ENCODE data around the gene NUPR1. TPM values are rescaled to one million over a fixed set of nuclear protein-coding genes. Genes with fewer than 3 reads are reported as not detected.

Gene NUPR1
- total RNA-seq, 1 experiment from 2014 or later, result 0.19 TPM

DNA sequence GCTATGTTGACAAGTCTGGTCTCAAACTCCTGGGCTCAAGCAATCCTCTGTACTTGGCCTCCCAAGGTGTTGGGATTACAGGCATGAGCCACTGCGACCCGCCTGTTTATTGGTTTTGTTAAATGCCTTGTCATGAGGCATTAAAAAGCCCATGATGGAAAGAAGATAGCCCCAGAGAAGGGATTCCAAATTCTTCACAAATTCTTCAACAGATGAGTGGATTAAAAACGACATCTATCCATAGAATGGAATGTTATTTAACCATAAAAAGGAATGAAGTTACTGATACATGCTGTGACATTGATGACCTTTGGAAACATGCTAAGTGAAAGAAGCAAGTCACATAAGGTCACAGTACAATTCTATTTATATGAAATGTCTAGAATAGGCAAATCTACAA is 19.7 kb upstream of the NUPR1 start:
- ChIA-PET CTCF (no interaction called here), POLR2A (ENCODE audit: low non-redundant PET) (no interaction called here)
- intact Hi-C loops (cut with micrococcal nuclease; ENCODE audit: unreplicated experiment), result no loop called here
- H3K9me3 ChIP-seq (ENCODE audit: low read depth, low read length, poor library complexity, severe bottlenecking), result no peaks in the 10 kb centered on the region
- H3K4me3 ChIP-seq (ENCODE audit: low read depth, low read length, poor library complexity, severe bottlenecking), result no peak overlapping the region
- peaks cover 3% of the 10 kb centered on the region for H3K36me3 ChIP-seq (ENCODE audit: insufficient read depth, low read length, poor library complexity, severe bottlenecking)
- no peak for TF ChIP-seq EZH2 (IDR thresholded peaks at IDR 0.05; ENCODE audit: borderline replicate concordance, low read depth, low read length, poor library complexity, severe bottlenecking)
- TF ChIP-seq, protein P1, sequence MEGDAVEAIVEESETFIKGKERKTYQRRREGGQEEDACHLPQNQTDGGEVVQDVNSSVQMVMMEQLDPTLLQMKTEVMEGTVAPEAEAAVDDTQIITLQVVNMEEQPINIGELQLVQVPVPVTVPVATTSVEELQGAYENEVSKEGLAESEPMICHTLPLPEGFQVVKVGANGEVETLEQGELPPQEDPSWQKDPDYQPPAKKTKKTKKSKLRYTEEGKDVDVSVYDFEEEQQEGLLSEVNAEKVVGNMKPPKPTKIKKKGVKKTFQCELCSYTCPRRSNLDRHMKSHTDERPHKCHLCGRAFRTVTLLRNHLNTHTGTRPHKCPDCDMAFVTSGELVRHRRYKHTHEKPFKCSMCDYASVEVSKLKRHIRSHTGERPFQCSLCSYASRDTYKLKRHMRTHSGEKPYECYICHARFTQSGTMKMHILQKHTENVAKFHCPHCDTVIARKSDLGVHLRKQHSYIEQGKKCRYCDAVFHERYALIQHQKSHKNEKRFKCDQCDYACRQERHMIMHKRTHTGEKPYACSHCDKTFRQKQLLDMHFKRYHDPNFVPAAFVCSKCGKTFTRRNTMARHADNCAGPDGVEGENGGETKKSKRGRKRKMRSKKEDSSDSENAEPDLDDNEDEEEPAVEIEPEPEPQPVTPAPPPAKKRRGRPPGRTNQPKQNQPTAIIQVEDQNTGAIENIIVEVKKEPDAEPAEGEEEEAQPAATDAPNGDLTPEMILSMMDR (conservative IDR thresholded peaks at IDR 0.05; ENCODE audit: low read depth, low read length), result no peak
- H3K27me3 ChIP-seq (replicated peaks; ENCODE audit: insufficient read depth, low read depth, low read length, poor library complexity), result no peaks in the 10 kb centered on the region
- no peaks in the 10 kb centered on the region for H3K4me1 ChIP-seq (ENCODE audit: insufficient read depth, low read length, poor library complexity, severe bottlenecking)
- no peak overlapping the region for H3K27ac ChIP-seq (ENCODE audit: low read depth, low read length, poor library complexity, severe bottlenecking)
- no TSS peak for BruUV-seq (replicated peaks)
- no peak for DNase-seq (ENCODE audit: low spot score)

GRCh38 chr16:28556914-28557320 is 18.1 kb upstream of the NUPR1 start:
- POLR2A ChIA-PET (ENCODE audit: low non-redundant PET), result no interaction called here
- no peaks in the 10 kb centered on the region for H3K9me3 ChIP-seq (ENCODE audit: low read depth, low read length, poor library complexity, severe bottlenecking)
- intact Hi-C loops (cut with micrococcal nuclease; ENCODE audit: unreplicated experiment), result no loop called here
- BruUV-seq (replicated peaks), result no TSS peak
- CTCF ChIA-PET, result no interaction called here
- DNase-seq (ENCODE audit: low spot score), result no peak
- TF ChIP-seq, protein P1 (conservative IDR thresholded peaks at IDR 0.05; ENCODE audit: low read depth, low read length), result no peak
- no peak for TF ChIP-seq EZH2 (IDR thresholded peaks at IDR 0.05; ENCODE audit: borderline replicate concordance, low read depth, low read length, poor library complexity, severe bottlenecking)
- no peak overlapping the region for H3K27ac ChIP-seq (ENCODE audit: low read depth, low read length, poor library complexity, severe bottlenecking)
- H3K4me3 ChIP-seq (ENCODE audit: low read depth, low read length, poor library complexity, severe bottlenecking), result no peak overlapping the region
- no peaks in the 10 kb centered on the region for H3K27me3 ChIP-seq (replicated peaks; ENCODE audit: insufficient read depth, low read depth, low read length, poor library complexity)
- H3K4me1 ChIP-seq (ENCODE audit: insufficient read depth, low read length, poor library complexity, severe bottlenecking), result no peaks in the 10 kb centered on the region
- peaks cover 3% of the 10 kb centered on the region for H3K36me3 ChIP-seq (ENCODE audit: insufficient read depth, low read length, poor library complexity, severe bottlenecking)

- CTCF ChIA-PET, result interaction anchor here (0.5 kb wide), 1 partner anchor 39 kb away, joined by 4 read pairs; no protein-coding TSS in a partner anchor
These were observed 16.8 kb upstream of the NUPR1 start for GRCh38 chr16:28555561-28555960.

More at GRCh38 chr16:28555561-28555960, 16.8 kb upstream of the NUPR1 start:
- no peaks in the 10 kb centered on the region for H3K27me3 ChIP-seq (replicated peaks; ENCODE audit: insufficient read depth, low read depth, low read length, poor library complexity)
- intact Hi-C loops (cut with micrococcal nuclease; ENCODE audit: unreplicated experiment), result no loop called here
- H3K36me3 ChIP-seq (ENCODE audit: insufficient read depth, low read length, poor library complexity, severe bottlenecking), result peaks cover 3% of the 10 kb centered on the region
- no peak overlapping the region for H3K27ac ChIP-seq (ENCODE audit: low read depth, low read length, poor library complexity, severe bottlenecking)
- no peak for DNase-seq (ENCODE audit: low spot score)
- BruUV-seq (replicated peaks), result TSS peak; percentile 41
- POLR2A ChIA-PET (ENCODE audit: low non-redundant PET), result interaction anchor here (0.7 kb wide), 1 partner anchor 851 kb away, joined by 3 read pairs; no protein-coding TSS in a partner anchor
- no peak for TF ChIP-seq EZH2 (IDR thresholded peaks at IDR 0.05; ENCODE audit: borderline replicate concordance, low read depth, low read length, poor library complexity, severe bottlenecking)
- TF ChIP-seq, protein P1 (conservative IDR thresholded peaks at IDR 0.05; ENCODE audit: low read depth, low read length), result no peak
- H3K9me3 ChIP-seq (ENCODE audit: low read depth, low read length, poor library complexity, severe bottlenecking), result no peaks in the 10 kb centered on the region
- no peaks in the 10 kb centered on the region for H3K4me1 ChIP-seq (ENCODE audit: insufficient read depth, low read length, poor library complexity, severe bottlenecking)
- H3K4me3 ChIP-seq (ENCODE audit: low read depth, low read length, poor library complexity, severe bottlenecking), result no peak overlapping the region
